Thymus (tissue), 11 donors: ENCODE data around the gene SLX4IP. TPM values are rescaled to one million over a fixed set of nuclear protein-coding genes. Genes with fewer than 3 reads are reported as not detected.

ENCODE experiments used
- DNase-seq, 9 donors: peaks; one replicate each; pipeline ENCODE4 v3.0.0-alpha.2; 2013; ENCODE audit warnings: low spot score in 9 of 9, low read depth in 6 of 9, missing footprints in 1 of 9
- H3K27ac ChIP-seq, 2 donors: one replicate each; pipeline ENCODE4 v1.5.1; 2013; ENCODE audit warnings: control low read depth in 1 of 2, low read depth in 1 of 2, low read length in 1 of 2, mild to moderate bottlenecking in 1 of 2, moderate library complexity in 1 of 2
- H3K27me3 ChIP-seq, 2 donors: one replicate each; pipeline ENCODE4 v1.5.1; 2013; ENCODE audit warnings: low read length in 1 of 2; ENCODE audit not compliant: control insufficient read depth in 2 of 2, insufficient read depth in 1 of 2
- H3K36me3 ChIP-seq, 2 donors: one replicate each; pipeline ENCODE4 v1.5.1; 2013; ENCODE audit warnings: low read length in 1 of 2, mild to moderate bottlenecking in 1 of 2, moderate library complexity in 1 of 2; ENCODE audit not compliant: control insufficient read depth in 2 of 2, insufficient read depth in 2 of 2
- H3K4me1 ChIP-seq, 2 donors: one replicate each; pipeline ENCODE4 v1.5.1; 2013; ENCODE audit warnings: low read length in 2 of 2; ENCODE audit not compliant: control insufficient read depth in 2 of 2, insufficient read depth in 2 of 2
- H3K4me3 ChIP-seq, 2 donors: one replicate each; pipeline ENCODE4 v1.5.1; 2013; ENCODE audit warnings: low read length in 2 of 2, control low read depth in 1 of 2, mild to moderate bottlenecking in 1 of 2
- H3K9me3 ChIP-seq, 2 donors: one replicate each; pipeline ENCODE4 v1.5.1; 2013; ENCODE audit warnings: low read length in 1 of 2, mild to moderate bottlenecking in 1 of 2; ENCODE audit not compliant: control insufficient read depth in 2 of 2, insufficient read depth in 1 of 2
- WGBS: extraction: QIAGEN DNeasy Blood & Tissue Kit; methylation state at CpG from one replicate; pipeline ENCODE4 v1.1.7; 2013; 5-methylcytosine and 5-hydroxymethylcytosine counted together
- polyA plus RNA-seq: library from polyadenylated mRNA; stranded (reverse); fragments of 200-250 nt; gene quantifications from one replicate; pipeline ENCODE4 v1.2.3, GENCODE V29; 2013
- total RNA-seq: library from RNA; stranded (reverse); fragments of 120-200 nt; gene quantifications from one replicate; pipeline ENCODE4 v1.2.4, GENCODE V29; 2013
- donor health status: healthy.

SLX4IP gene
- total and polyA plus RNA-seq, 2 donors = 5.1 to 7.4 TPM

DNA sequence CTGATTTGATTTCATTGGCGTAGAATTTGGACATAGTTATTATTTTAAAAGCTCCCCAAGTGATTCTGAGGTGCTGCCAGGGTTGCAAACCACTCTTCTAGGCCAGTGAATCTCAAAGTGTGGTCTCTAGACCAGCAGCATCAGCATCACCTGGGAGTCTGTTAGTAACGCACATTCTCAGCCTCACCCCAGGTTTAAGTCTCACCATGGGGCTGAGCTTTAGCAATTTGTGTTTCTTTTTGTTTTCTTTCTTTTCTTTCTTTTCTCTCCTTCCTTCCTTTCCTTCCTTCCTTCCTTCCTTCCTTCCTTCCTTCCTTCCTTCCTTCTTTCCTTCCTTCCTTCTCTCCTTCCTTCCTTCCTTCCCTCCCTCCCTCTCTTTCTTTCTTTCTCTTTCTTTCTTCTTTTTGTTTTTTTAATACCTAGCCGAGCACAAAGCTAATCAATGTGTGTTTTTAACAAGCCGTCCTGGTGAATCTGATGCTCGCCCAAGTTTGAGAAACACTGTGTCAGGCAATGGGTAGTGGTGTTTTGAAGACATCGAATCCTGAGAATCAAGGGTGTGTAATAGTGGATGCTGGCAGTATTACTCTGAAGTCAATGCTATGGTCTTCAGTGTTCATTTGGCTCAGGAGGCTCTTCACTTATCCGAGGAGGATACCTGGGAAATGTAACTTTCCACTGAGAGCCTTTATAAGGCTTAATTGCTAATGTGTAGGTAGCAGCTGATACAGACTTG, 104.9 kb downstream of the SLX4IP start:
- Histone ChIP-seq H3K4me1 (peaks cover 0 to 8% of the 10 kb centered on the region in 2 donors), H3K4me3 (no peak overlapping the region), H3K9me3 (no peaks in the 10 kb centered on the region), H3K36me3 (no peaks in the 10 kb centered on the region), H3K27me3 (no peaks in the 10 kb centered on the region), H3K27ac (peak overlapping the region in 1 of 2 donors; percentile 32)
- 96% methylated on average over 7 of the region's 7 CpGs for WGBS
- no peak for DNase-seq

DNA sequence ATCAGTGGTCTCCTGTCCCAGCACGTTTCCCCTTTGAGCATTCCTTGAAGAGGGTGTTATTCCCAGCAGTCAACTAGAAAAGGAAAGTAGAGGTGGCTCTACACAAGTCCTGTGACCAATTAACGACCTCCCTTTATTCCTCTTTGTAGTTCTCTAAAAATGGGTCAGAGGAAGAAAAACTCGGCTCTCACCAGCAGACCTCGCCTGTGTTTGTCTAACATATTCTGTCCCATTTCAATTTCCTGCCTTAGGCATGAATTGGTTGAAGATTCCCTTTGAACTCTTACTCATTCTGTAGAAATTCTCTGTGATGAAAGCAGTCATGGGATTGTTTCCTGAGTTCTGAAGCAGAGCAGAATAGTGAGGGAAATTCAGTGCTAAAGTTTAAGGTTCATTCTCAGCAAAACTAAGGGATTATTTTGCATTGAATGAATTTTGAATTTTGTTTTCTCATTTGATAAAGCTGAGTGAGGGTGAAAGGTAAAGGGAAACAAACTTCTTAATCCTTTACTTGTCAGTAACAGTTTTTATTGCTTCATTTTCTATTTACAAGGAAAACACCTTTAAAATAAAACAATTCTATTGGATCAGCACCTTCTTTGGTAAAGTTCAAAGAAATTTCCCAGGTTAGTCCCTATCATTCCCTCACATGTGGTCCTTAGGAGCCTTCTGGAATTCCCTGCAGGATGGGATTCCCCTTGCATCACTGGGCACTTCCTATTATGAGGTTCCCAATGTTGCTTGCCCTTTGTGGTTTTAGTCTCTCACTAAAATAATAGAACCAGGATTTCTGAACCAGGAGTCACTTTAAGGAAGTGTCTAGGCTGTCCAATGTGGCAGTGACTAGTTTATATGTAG, 105.8 kb downstream of the SLX4IP start:
- H3K36me3 ChIP-seq = no peaks in the 10 kb centered on the region
- DNase-seq = peak in 4 of 9 donors; percentile 18 to 50 (median 24)
- H3K4me1 ChIP-seq = peaks cover 0 to 8% of the 10 kb centered on the region in 2 donors
- H3K27ac ChIP-seq = peak overlapping the region; percentile 3 to 32
- 17% methylated on average over 4 of the region's 4 CpGs for WGBS
- H3K27me3 ChIP-seq = no peaks in the 10 kb centered on the region
- no peak overlapping the region for H3K4me3 ChIP-seq
- no peaks in the 10 kb centered on the region for H3K9me3 ChIP-seq

- Histone ChIP-seq H3K9me3 (no peaks in the 10 kb centered on the region), H3K36me3 (no peaks in the 10 kb centered on the region), H3K27ac (no peak overlapping the region), H3K27me3 (no peaks in the 10 kb centered on the region), H3K4me3 (no peak overlapping the region), H3K4me1 (peaks cover 0 to 8% of the 10 kb centered on the region in 2 donors)
- 76% methylated on average over 2 of the region's 2 CpGs for WGBS
- DNase-seq = no peak
Observed at GRCh38 chr20:10541668-10542411, 106.7 kb downstream of the SLX4IP start.

- WGBS = over 99% methylated on average over 3 of the region's 3 CpGs
- H3K27ac ChIP-seq = no peak overlapping the region
- DNase-seq = no peak
- H3K36me3 ChIP-seq = no peaks in the 10 kb centered on the region
- no peak overlapping the region for H3K4me3 ChIP-seq
- H3K4me1 ChIP-seq = peaks cover 0 to 8% of the 10 kb centered on the region in 2 donors
- H3K9me3 ChIP-seq = no peaks in the 10 kb centered on the region
- no peaks in the 10 kb centered on the region for H3K27me3 ChIP-seq
Observed at GRCh38 chr20:10542442-10542841, 107.3 kb downstream of the SLX4IP start.

DNA sequence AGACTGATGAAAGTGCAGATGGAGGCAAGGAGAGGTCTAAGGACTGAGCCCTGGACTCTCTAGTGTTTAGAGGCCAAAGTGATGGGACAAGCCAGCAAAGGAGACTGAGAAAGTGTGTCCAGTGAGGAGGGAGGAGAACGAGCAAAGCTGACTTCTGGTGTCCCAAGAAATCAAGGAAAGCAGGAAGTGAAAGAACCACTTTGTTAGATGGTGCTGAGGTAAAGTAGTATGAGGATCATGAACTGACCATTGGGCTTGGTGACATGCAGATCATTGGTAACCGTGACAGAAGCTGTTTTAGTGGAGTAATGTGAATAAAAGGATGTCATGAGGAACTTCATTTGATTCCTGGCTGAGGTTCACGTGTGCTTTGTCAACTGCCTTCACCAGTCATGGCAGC, 108.4 kb downstream of the SLX4IP start:
- no peak overlapping the region for H3K4me3 ChIP-seq
- no peaks in the 10 kb centered on the region for H3K27me3 ChIP-seq
- no peaks in the 10 kb centered on the region for H3K36me3 ChIP-seq
- no peaks in the 10 kb centered on the region for H3K9me3 ChIP-seq
- DNase-seq = no peak
- H3K27ac ChIP-seq = no peak overlapping the region
- peaks cover 0 to 8% of the 10 kb centered on the region in 2 donors for H3K4me1 ChIP-seq
- 99% methylated on average over 3 of the region's 3 CpGs for WGBS

DNA sequence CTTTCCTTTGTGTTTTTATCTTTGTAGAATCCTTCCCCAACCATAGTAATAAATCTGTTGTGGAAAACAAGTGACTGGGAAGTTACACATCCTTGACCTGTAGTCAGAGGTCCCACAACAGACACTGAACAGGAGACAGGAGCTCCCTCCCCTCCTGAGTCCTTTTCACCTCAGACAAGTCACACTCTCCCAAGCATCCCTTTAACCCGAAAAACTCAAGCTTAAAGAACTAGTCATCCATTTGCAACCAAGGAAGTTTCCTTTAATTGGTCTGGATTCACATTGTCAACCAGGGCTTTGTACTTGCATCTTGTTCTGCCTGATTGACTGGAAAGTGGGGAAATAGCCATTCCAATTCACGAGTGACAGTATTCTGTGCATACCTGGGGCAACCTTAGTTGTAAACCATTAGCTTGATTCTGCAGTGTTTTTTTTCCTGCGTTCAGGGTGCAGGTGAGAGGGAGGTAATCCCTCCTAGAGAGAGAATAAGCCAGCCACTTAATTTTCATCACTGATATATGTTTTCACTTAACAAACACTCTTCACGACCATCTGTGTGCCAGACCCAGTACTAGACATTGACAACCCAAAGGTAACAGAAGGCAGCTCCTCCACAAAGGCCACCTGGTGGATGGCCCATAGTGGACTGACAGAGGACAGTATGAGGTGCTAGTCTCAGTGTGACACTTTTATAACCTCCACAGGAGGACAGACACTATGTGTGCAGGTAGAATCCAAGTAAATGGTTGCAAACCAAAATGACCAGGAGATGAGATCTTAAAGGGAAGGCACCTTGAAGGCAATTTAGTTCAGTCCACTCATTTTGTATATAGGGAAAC, 112.4 kb downstream of the SLX4IP start:
- Histone ChIP-seq H3K4me3 (no peak overlapping the region), H3K9me3 (no peaks in the 10 kb centered on the region), H3K27ac (no peak overlapping the region), H3K4me1 (peaks cover 0 to 14% of the 10 kb centered on the region in 2 donors), H3K36me3 (no peaks in the 10 kb centered on the region), H3K27me3 (no peaks in the 10 kb centered on the region)
- 96% methylated on average over 4 of the region's 4 CpGs for WGBS
- no peak for DNase-seq

- H3K4me3 ChIP-seq = no peak overlapping the region
- 96% methylated on average over 3 of the region's 3 CpGs for WGBS
- no peaks in the 10 kb centered on the region for H3K27me3 ChIP-seq
- peaks cover 0 to 14% of the 10 kb centered on the region in 2 donors for H3K4me1 ChIP-seq
- no peak overlapping the region for H3K27ac ChIP-seq
- no peak for DNase-seq
- H3K9me3 ChIP-seq = no peaks in the 10 kb centered on the region
- no peaks in the 10 kb centered on the region for H3K36me3 ChIP-seq
Observed at GRCh38 chr20:10549511-10549910, 114.4 kb downstream of the SLX4IP start.

DNA sequence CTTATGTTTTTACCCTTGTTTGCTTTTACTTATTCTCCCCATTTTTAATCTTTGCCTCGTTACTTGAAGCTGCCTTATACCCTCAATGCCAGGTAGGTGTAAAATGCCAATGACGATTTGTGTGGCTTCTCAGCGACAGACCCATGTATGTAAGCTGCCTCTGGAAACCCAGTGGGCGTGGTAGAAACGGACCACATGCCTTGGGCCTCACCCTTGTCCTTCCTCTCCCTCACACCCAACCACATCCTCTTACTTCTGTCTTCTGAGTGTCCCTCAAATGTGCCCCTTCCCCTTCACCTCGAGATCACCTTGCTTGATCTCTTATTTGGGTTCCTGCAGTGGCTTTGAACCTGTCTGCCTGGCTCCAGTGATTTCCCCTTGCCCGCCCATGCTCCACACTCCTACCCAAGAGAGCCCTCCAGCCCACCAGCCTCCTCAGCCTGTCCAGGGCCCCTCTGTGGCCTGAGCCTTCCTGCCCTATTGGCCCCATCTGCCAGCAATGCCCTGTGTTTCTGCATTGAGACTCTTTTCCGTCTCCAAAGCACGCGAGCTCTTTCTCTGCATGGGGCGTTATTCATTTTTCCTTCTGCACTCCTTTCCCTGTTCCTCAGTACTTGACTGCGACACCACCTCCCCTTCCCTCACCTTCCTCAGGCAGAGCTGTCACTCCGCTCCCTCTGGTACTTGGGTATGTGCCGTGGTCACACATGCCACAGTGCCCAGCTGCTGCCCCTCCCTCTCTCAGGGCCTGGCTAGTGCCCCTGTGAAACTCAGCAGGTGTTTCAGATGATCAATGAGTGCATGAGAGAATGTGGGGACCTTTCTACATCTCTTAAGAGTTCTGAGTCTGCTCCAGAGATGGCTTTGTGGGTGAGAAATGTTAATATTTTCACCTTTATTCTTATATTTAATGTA, 115.4 kb downstream of the SLX4IP start:
- Histone ChIP-seq H3K9me3 (no peaks in the 10 kb centered on the region), H3K27me3 (no peaks in the 10 kb centered on the region), H3K4me1 (peaks cover 0 to 14% of the 10 kb centered on the region in 2 donors), H3K4me3 (no peak overlapping the region), H3K36me3 (no peaks in the 10 kb centered on the region), H3K27ac (no peak overlapping the region)
- DNase-seq = no peak
- WGBS = 69% methylated on average over 14 of the region's 14 CpGs
